Spleen (tissue), 11 donors: ENCODE data around the gene CPD. TPM values are rescaled to one million over a fixed set of nuclear protein-coding genes. Genes with fewer than 3 reads are reported as not detected.

Experiments
- DNase-seq: peaks from one replicate; pipeline ENCODE4 v3.0.0-alpha.2; 2020
- H3K27ac ChIP-seq, 8 donors: fragments of 200-600 bp; sonication (generic) in 7 of 8; 1 replicate in 4 of 8; 2 replicates in 4 of 8; pipeline versions ENCODE4 v1.5.0 to v1.8.0; 2016 to 2021; ENCODE audit warnings: inconsistent platforms in 4 of 8, mild to moderate bottlenecking in 4 of 8, moderate library complexity in 1 of 8
- H3K27me3 ChIP-seq, 7 donors: fragments of 200-600 bp; sonication (generic) in 6 of 7; replicated peaks in 1 of 7; 1 replicate in 4 of 7; 2 replicates in 3 of 7; pipeline versions ENCODE4 v1.5.0 to v1.8.0; 2016 to 2021; ENCODE audit warnings: inconsistent platforms in 3 of 7, mild to moderate bottlenecking in 1 of 7
- H3K36me3 ChIP-seq, 6 donors: fragments of 200-600 bp; sonication (generic) in 5 of 6; 1 replicate in 4 of 6; 2 replicates in 2 of 6; pipeline versions ENCODE4 v1.5.0 to v1.8.0; 2016 to 2021; ENCODE audit warnings: inconsistent platforms in 2 of 6
- H3K4me1 ChIP-seq, 6 donors: fragments of 200-600 bp; sonication (generic) in 5 of 6; 1 replicate in 3 of 6; 2 replicates in 3 of 6; pipeline versions ENCODE4 v1.5.0 to v1.8.0; 2016 to 2021; ENCODE audit warnings: inconsistent platforms in 3 of 6
- H3K4me3 ChIP-seq, 8 donors: fragments of 200-600 bp; sonication (generic) in 7 of 8; 1 replicate in 4 of 8; 2 replicates in 4 of 8; pipeline versions ENCODE4 v1.5.0 to v1.8.0; 2016 to 2021; ENCODE audit warnings: inconsistent platforms in 4 of 8, mild to moderate bottlenecking in 4 of 8, moderate library complexity in 2 of 8
- H3K9me3 ChIP-seq, 8 donors: fragments of 200-600 bp; sonication (generic) in 7 of 8; 1 replicate in 4 of 8; 2 replicates in 4 of 8; pipeline versions ENCODE4 v1.5.0 to v1.8.0; 2016 to 2021; ENCODE audit warnings: inconsistent platforms in 4 of 8
- POLR2A ChIP-seq, 3 donors: fragments of 450-650 bp; IDR thresholded peaks; one replicate each; pipeline ENCODE4 v1.5.1; 2017; ENCODE audit warnings: antibody characterized with exemption in 3 of 3, mild to moderate bottlenecking in 1 of 3
- POLR2AphosphoS5 ChIP-seq, 3 donors: sonication (generic); formaldehyde crosslinking; IDR thresholded peaks; one replicate each; pipeline ENCODE4 v1.5.1; 2017; ENCODE audit warnings: antibody characterized with exemption in 3 of 3
- WGBS, 5 donors: extraction: QIAGEN DNeasy Blood & Tissue Kit in 3 of 5; methylation state at CpG; one replicate each; pipeline versions ENCODE4 v1.1.5 to v1.1.7; 2013 to 2018; 5-methylcytosine and 5-hydroxymethylcytosine counted together
- intact Hi-C: fragments of 100-400 bp; cut with DNase I; formaldehyde crosslinking; loops from one replicate; pipeline ENCODE4 v1.15.0; 2023; ENCODE audit warnings: low total_unique reads
- polyA plus RNA-seq, 3 donors: library from polyadenylated mRNA; stranded (reverse); fragments of 200-250 nt; gene quantifications; one replicate each; pipeline ENCODE4 v1.2.1, GENCODE V29; 2013
- total RNA-seq, 7 donors: library from RNA; depleted of rRNA in 3 of 7; stranded (reverse); fragments of >200 nt in 3 of 7; fragmentation: NEBNext Ultra II Directional in 4 of 7; extraction: Animal tissue kit (Norgen Biotek cat#: 25700) in 4 of 7; gene quantifications; one replicate each; pipeline versions ENCODE4 v1.1.0 to v1.2.1, GENCODE V29; 2016 to 2021
- TF ChIP-seq, protein P1 (sequence below), 11 experiments: fragments of 200-600 bp in 7 of 11; fragments of 450-650 bp in 4 of 11; sonication (generic) in 4 of 11; IDR thresholded peaks in 8 of 11; conservative IDR thresholded peaks in 3 of 11; 1 replicate in 7 of 11; 2 replicates in 4 of 11; pipeline versions ENCODE4 v1.4.0 to v1.8.0; 2016 to 2021; ENCODE audit warnings: antibody characterized with exemption in 11 of 11, inconsistent platforms in 4 of 11, mild to moderate bottlenecking in 1 of 11
- donor health status: healthy with polysubstance abuse.
- donor health status: DM: no; HTN: no; CAD: no; lungs with moderate emphysema.
- donor health status: DM: no; HTN: no; CAD: no.
- donor health status: Bipolar disorder and iron deficiency.
- donor health status: healthy.
- donor health status: DM: no; HTN: no; CAD: no.
- donor health status: DM: yes; HTN: yes; CAD: no.

Gene CPD
- total and polyA plus RNA-seq, 10 donors: 1.6 to 83.8 (median 39.6) TPM

DNA sequence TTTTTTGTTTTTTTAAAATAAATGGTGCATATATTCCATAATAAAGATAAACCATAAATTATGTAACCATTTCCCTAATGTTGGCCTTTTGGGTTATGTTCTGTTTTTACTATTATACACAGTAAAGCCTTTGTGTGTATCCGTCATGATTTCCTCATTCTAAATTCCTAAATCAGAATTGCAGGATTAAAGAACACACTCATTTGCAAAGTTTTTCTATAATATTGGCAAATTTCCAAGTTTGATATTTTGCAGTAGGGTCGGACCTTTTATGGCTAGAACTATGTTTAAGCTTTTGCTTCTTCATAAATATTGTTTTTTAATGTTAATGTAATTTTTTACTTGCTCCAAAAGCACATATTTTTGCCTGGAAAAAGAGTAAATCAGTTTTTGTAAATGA, 115.1 kb downstream of the CPD start:
- WGBS, 5 donors: 77 to 85% (median 81%) methylated on average over 2 of the region's 2 CpGs
- no peak for TF ChIP-seq POLR2AphosphoS5 (IDR thresholded peaks at IDR 0.05)
- intact Hi-C loops: no loop called here
- no peaks in the 10 kb centered on the region for H3K27me3 ChIP-seq
- no peak overlapping the region for H3K27ac ChIP-seq
- DNase-seq: no peak
- H3K4me3 ChIP-seq: no peak overlapping the region
- H3K4me1 ChIP-seq: peaks cover 0 to 5% (median 0%) of the 10 kb centered on the region in 6 donors
- H3K36me3 ChIP-seq: peaks cover 2 to 100% (median 84%) of the 10 kb centered on the region in 6 donors
- no peaks in the 10 kb centered on the region for H3K9me3 ChIP-seq

- no peak overlapping the region for H3K27ac ChIP-seq
- H3K4me1 ChIP-seq: peaks cover 0 to 5% (median 0%) of the 10 kb centered on the region in 6 donors
- H3K27me3 ChIP-seq: no peaks in the 10 kb centered on the region
- intact Hi-C loops: no loop called here
- no peak for DNase-seq
- no peaks in the 10 kb centered on the region for H3K9me3 ChIP-seq
- H3K4me3 ChIP-seq: no peak overlapping the region
- TF ChIP-seq, protein P1, sequence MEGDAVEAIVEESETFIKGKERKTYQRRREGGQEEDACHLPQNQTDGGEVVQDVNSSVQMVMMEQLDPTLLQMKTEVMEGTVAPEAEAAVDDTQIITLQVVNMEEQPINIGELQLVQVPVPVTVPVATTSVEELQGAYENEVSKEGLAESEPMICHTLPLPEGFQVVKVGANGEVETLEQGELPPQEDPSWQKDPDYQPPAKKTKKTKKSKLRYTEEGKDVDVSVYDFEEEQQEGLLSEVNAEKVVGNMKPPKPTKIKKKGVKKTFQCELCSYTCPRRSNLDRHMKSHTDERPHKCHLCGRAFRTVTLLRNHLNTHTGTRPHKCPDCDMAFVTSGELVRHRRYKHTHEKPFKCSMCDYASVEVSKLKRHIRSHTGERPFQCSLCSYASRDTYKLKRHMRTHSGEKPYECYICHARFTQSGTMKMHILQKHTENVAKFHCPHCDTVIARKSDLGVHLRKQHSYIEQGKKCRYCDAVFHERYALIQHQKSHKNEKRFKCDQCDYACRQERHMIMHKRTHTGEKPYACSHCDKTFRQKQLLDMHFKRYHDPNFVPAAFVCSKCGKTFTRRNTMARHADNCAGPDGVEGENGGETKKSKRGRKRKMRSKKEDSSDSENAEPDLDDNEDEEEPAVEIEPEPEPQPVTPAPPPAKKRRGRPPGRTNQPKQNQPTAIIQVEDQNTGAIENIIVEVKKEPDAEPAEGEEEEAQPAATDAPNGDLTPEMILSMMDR (IDR thresholded peaks at IDR 0.05 in 8 of 11, conservative IDR thresholded peaks at IDR 0.05 in 3 of 11): no peak
- TF ChIP-seq POLR2A (IDR thresholded peaks at IDR 0.05) (no peak), POLR2AphosphoS5 (IDR thresholded peaks at IDR 0.05) (no peak)
- peaks cover 0 to 100% (median 77%) of the 10 kb centered on the region in 6 donors for H3K36me3 ChIP-seq
Measured at GRCh38 chr17:30495586-30495985, 116.9 kb downstream of the CPD start.

- intact Hi-C loops: no loop called here
Measured at GRCh38 chr17:30503558-30503957, 124.8 kb downstream of the CPD start.

GRCh38 chr17:30505868-30506417, 127.2 kb downstream of the CPD start:
- whole genome bisulfite sequencing, 5 donors: 81 to 91% (median 89%) methylated on average over 6 of the region's 6 CpGs
- Histone ChIP-seq H3K36me3 (peaks cover 0 to 86% (median 47%) of the 10 kb centered on the region in 6 donors), H3K27ac (no peak overlapping the region), H3K9me3 (no peaks in the 10 kb centered on the region), H3K4me1 (peaks cover 0 to 11% (median 0%) of the 10 kb centered on the region in 6 donors), H3K4me3 (no peak overlapping the region), H3K27me3 (no peaks in the 10 kb centered on the region)
- DNase-seq: no peak
- intact Hi-C loops: no loop called here
- TF ChIP-seq POLR2AphosphoS5 (IDR thresholded peaks at IDR 0.05): no peak
- no peak for TF ChIP-seq POLR2A (IDR thresholded peaks at IDR 0.05)
- TF ChIP-seq, protein P1 (IDR thresholded peaks at IDR 0.05 in 8 of 11, conservative IDR thresholded peaks at IDR 0.05 in 3 of 11): no peak

More at GRCh38 chr17:30503558-30503957, 124.8 kb downstream of the CPD start:
- Histone ChIP-seq H3K27ac (no peak overlapping the region), H3K4me3 (no peak overlapping the region), H3K9me3 (no peaks in the 10 kb centered on the region), H3K36me3 (peaks cover 0 to 97% (median 56%) of the 10 kb centered on the region in 6 donors), H3K27me3 (no peaks in the 10 kb centered on the region), H3K4me1 (peaks cover 0 to 11% (median 0%) of the 10 kb centered on the region in 6 donors)
- TF ChIP-seq, protein P1 (IDR thresholded peaks at IDR 0.05 in 8 of 11, conservative IDR thresholded peaks at IDR 0.05 in 3 of 11): no peak
- no peak for TF ChIP-seq POLR2AphosphoS5 (IDR thresholded peaks at IDR 0.05)
- no peak for TF ChIP-seq POLR2A (IDR thresholded peaks at IDR 0.05)
- 93 to 94% (median 94%) methylated on average over 4 of the region's 4 CpGs for WGBS, 5 donors
- DNase-seq: no peak
